Urothelium cell line (cell line): ENCODE results near the gene KDM2B.

ENCODE experiments used
- DNase-seq: peaks from one replicate; pipeline ENCODE4 v3.0.0; 2011; ENCODE audit warnings: low spot score, mixed read lengths
- FAIRE-seq: peaks from 2 replicates; lab custom pipeline; 2011; peaks lifted over from hg19 to GRCh38; lab: Jason Lieb, UNC

The KDM2B gene

DNA sequence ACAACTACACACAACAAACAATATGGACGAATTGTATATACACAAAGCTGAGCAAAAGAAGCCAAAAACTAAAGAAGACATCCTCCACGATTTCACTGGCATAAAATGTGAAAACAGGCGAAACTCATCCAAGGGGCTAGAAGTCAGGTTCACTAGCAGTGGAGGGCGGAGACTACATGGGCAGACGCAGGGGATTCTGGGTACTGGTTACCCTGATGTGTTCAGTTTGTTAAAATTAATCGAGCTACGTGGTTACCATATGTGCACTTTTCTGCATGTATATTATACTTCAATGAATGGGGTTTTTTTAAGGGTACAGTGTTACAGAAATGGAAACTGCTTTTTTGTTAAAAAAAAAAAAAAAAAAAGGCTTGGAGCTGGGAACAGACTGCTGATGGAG, 12.3 kb downstream of the KDM2B start:
- FAIRE-seq (no peak), DNase-seq (no peak)

DNA sequence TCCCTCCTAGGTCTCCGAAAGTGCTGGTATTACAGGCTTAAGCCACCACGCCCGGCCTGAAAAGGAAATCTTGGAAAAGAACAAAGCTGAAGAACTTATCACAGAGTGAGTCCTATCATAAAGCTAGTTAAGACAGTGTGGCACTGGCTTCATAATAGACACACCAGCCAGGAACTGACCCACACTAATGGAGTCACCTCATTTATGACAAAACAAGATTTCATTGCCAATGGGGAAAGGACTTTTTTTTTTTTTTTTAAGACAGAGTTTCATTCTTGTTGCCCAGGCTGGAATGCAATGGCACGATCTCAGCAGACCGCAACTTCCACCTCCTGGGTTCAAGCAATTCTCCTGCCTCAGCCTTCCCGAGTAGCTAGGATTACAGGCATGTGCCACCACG, 15.7 kb downstream of the KDM2B start:
- FAIRE-seq: no peak
- no peak for DNase-seq

DNA sequence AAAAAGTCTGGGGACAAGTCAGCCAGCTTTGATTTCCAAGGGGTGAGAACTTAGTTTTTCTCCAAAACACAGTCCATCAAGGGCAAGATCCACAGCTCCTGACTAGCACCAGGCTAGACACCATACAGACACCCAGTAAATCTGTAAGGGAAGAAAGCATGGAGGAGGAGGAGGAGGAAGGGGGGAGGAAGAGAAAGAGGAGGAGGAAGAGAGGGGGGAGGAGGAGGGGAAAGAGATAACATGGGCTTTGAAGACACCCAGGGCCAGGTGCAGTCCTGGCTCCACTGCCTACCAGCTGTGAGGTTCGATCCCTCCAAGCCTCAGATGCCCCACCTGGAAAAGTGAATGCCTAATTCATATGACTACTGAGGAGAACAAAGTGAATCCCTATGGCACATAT, 18.3 kb downstream of the KDM2B start:
- DNase-seq: no peak
- no peak for FAIRE-seq

DNA sequence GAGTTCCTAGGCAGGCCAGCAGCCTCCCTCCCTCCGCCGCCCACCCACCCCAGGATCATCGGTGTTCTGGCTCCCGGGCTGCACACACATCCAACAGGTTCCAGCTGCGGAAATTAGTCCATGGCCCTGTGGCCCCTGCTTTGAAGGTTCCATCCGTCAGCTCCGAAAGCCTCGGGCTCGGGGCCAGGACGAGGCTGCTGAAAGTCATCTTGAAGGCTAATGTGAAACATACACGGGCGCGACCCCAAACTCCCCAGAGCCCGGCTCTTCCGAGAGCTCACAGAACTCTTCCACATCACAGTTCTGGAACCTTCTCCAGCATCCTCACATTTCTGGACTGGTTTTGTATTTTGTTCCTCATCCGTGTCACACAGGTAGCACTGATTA, 19.8 kb downstream of the KDM2B start:
- DNase-seq (no peak), FAIRE-seq (no peak)

DNA sequence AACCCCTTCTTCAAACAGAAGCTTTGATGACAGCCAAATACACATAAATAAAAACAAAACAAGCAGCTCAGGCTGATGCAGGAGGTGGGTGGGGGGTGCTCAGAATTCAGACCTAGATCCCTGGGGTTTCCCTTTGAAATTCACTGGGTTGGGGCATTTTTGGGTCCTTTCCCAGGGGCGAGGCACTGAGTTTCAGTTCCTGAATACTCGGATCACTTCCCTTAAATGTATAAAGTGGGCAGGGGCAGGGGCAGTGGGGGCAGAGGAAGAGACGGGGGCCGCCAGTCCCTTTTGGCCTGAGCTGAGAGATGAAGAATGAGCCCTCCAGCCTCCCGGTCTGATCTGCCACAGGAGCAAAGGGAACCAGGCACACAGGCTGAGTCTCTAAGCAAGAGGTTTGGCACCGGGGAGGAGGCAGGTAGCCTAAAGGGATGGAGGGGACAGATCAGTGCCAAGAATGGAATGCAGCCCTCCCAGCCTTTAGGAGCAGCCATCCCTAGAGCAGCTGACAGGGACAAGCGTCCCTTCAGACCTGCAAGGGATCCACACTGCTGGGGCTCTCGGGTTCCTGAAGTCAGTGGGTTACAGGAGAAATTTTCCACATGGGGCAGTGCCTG, 20.3 kb downstream of the KDM2B start:
- FAIRE-seq (no peak), DNase-seq (no peak)

DNA sequence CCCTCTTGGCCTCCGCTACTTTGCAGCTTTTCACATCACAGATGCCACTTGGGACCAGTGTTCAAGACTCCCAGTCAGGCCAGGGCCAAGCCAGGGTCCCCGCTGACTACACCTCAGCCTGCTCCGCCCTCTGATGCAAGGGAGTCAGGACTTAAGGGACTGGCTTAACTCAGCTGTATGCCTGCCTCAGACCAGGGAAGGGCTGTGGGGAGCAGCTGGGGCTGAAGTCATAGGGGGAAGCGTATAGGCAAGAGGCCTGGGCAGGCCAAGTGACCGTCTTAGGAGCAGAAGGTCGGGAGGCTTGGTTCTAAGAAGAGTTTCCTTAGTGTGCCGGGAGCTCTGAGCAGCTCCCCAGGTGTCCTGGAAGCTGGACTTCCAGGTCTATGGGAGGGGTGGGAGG, 21.9 kb downstream of the KDM2B start:
- DNase-seq (no peak), FAIRE-seq (no peak)

DNA sequence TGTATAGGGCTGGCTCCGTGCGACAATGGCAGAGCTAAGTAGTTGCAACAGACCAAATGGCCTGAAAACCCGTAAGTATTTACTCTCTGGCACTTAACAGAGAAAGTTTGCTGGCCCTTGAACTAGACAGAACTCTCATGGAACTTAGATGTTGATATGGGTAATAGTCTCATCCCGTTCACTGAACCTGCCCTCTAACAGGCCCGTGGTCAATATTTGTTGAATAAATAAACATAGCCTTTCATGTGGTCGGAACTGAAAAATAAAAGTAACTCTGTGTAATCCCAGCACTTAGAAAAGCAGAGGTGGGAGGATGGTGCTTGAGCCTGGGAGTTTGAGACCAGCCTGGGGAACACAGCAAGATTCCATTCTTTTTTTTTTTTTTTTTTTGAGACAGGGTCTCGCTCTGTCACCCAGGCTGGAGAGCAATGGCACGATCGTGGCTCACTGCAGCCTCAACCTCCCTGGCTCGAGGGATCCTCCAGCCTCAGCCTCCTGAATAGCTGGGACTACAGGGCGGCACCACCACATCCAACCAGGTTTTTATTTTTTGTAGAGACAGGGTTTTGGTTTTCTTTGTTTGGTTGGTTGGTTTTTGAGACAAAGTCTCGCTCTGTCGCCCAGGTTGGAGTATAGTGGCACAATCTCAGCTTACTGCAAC, 29.7 kb downstream of the KDM2B start:
- DNase-seq: no peak
- FAIRE-seq: no peak

DNA sequence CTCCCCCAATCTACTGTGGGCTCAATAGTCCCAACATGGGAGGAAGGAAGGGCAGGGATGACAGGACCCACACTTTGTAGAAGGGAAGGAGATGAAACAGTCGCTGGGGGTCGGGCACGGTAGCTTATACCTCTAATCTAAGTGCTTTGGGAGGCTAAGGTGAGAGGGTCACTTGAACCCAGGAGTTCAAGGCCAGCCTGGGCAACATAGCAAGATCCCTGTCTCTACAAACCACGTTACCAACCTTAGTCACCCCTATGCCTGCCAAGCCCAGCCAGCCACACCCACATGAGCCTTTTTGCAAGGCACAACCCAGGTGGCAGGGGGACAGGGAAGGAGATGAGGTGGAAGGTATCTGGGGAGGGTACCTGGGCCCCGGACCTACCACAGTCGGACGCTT, 31.7 kb downstream of the KDM2B start:
- no peak for FAIRE-seq

DNA sequence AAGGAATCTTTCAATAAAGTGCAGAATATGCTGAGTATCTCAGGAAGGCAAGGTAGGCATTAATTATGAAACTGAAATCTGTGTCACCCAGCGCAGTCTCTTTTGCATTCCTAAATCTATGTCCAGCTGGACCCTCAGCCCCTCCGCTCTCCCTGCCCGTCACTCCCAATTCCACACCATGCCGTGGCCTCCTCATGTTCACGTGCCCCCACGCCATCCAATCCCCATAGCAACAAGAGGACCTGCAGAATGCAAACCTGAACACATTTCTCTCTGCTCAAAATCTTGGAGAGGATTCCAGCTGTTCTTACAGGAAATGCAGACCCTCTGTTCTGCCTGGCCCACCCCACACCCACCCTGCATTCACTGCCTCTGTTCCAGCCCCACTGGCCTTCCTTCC, 35.3 kb downstream of the KDM2B start:
- no peak for FAIRE-seq
- DNase-seq: no peak

More for the DNA sequence above, 31.7 kb downstream of the KDM2B start:
- no peak for DNase-seq

DNA sequence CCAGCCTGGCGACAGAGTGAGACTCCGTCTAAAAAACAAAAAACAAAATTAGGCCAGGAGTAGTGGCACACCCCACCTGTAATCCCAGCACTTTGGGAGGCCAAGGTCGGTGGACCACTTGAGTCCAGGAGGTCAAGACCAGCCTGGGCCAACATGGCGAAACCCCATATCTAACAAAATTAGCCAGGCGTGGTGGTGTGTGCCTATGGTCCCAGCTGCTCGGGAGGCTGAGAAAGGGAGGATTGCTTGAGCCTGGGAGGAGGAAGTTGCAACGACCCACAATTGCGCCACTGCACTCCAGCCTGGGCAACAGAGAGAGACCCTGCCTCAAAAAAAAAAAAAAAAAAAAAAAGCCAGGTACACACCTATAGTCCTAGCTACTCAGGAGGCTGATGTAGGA, 37.0 kb downstream of the KDM2B start:
- DNase-seq (no peak), FAIRE-seq (no peak)

DNA sequence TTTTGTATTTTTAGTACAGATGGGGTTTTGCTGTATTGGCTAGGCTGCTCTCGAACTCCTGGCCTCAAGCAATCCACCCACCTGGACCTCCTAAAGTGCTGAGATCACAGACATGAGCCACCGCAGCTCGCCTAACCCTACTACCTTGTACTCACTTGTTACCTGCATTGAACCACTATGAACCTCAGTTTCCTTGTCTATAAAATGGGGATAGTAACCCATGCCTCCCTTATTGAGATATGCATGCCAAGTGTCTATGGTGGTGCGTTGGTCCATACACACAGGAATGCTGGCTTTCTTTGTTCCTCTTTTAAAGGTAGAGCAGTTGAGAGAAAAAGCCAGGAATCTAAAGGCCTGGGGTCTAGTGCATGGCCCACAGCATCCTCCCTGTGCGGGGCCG, 40.9 kb downstream of the KDM2B start:
- no peak for FAIRE-seq
- DNase-seq: no peak

DNA sequence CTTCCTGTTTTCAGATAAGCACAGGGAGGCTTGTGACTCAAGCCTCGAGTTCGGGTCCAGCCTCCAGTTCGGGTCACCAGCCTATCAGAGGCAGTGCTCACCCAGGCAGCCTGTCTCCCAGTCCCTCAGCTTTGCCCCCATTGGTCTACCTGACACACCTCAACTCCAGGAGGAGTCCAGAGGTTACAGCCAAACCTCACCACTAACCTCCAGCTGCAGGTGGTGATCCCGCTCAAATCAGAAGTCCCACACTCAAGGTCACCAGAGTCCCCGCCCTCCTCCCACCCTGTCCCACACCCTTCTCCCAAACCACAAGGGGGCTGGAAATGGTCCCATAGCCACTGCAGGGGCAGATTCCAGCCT, 42.1 kb downstream of the KDM2B start:
- DNase-seq: peak; percentile 58
- FAIRE-seq: no peak

DNA sequence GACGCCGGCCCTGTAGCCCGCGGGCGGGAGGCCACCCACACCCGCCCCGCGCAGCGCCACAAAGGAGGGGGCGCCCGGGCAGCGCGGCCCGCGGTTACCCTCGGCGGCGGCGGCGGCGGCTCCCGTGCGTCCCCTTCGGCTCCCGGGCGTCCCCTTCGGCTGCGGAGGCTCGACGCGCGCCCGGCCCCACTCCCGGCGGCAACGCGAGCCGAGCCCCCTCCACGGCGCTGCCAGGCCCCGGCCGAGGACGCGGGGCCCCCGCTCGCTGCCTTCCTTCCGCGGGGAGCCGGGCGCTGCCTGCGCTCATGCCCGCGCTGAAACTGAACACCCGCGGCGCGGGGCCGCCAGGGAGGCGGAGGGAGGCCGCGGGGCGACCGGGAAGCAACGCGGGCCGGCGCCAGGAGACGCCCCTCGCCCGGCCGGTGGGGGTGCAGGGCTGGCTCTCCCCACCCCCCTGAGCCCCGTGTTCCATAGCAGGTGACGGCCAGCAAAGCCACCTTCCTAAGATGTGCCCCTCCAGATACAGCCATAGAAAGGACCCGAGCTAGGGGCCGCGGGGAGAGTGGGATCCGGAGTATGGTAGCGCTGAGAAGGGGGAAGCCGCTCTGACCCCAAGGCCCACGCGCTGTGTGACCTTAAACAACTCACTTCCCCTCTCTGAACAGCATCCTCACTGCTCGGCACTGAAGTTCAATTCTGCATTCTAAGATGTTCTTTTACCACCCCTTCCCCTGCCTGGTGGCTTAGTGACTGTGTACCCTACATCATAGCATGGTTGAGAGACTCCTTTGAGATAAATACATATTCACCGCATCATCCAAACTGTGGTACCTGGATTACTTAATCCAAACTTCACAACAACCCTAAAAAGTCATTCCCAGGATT, 42.8 kb downstream of the KDM2B start:
- peak; percentile 46 for DNase-seq
- no peak for FAIRE-seq

DNA sequence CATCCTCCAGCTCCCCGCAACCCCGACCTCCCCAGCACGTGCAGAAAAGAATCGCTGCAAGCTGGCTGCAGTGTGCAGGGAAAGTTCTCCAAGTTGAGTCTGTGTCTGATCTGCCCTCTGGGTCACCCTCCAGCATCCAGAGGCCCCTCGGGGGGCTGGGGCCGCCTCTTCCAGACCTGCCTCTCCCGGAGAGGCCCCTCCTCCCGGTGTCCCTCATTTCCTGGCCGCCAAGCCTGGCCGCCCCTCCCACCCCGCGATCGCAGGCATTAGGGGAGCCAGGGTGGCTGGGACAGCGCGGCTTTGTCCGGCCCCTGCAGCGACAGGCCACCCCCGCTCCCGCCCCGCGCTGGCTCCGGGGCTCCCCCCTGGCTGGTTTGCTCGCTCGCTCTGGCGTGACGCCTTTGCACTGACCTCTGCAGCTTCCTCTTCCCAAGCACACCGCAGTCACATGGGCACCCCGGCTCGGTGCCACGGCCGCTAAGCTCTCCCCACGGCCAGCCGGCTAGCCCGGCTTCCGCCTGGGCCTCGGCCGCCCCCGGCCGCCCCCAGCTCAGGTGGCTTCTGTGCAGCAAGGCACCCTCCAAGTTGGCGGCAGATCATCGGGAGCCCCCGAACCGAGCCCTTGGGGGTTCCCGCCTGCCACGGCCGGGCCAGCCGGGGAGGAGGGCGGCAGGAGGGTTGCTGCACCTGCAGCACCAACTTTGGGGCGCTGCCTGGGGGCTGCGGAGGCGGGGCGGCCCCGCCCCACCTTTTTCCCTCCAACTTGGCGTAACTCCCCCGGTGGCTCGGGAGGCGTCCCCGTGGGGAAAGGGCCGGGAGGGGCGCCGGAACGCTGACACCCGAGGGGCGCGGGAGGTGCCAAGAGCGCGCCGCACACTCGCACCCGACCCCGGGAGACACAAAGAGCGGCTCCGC, 43.7 kb downstream of the KDM2B start:
- peak; percentile 73 for DNase-seq
- FAIRE-seq: no peak

DNA sequence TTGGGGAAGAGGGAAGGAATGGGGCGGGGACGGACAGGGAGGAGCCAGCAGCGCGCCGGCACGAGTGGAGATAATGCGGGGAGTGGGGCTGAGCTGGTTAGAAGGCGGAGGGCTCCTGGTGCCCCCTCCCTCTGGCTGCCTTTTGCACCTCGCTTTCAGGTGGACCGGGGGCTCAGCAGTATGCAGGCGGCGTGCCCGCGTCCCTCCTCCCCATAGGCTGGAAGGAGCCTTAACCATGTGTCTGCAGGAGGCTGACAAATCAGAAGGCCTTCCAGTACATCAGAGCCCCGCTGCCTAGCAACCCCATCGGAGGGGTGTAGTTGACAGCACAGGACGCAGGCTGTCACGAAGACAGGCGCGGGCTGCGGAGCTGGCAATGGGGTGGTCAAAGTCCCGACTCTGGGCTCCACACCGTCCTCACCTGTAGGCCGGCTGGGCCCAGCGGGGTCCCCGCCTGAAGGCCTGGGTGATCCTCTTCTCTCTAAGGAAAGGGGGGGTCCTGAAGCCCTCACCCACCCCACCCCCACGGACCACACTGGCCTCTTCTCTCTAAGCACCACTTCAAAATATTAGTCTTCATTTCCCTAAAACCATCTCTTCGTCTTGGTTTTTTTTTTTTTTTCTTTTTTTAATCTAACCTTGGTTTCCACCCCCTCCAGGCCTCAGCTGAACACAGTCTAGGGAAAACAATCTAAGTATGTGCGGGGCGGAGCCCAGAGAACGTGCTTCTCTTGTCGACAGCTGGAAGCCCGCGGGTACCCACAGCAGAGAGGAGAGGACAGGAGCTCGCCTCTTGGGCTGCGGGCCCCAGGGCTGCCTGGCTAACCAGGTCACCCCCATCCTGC, 44.5 kb downstream of the KDM2B start:
- no peak for FAIRE-seq
- peak; percentile 52 for DNase-seq

DNA sequence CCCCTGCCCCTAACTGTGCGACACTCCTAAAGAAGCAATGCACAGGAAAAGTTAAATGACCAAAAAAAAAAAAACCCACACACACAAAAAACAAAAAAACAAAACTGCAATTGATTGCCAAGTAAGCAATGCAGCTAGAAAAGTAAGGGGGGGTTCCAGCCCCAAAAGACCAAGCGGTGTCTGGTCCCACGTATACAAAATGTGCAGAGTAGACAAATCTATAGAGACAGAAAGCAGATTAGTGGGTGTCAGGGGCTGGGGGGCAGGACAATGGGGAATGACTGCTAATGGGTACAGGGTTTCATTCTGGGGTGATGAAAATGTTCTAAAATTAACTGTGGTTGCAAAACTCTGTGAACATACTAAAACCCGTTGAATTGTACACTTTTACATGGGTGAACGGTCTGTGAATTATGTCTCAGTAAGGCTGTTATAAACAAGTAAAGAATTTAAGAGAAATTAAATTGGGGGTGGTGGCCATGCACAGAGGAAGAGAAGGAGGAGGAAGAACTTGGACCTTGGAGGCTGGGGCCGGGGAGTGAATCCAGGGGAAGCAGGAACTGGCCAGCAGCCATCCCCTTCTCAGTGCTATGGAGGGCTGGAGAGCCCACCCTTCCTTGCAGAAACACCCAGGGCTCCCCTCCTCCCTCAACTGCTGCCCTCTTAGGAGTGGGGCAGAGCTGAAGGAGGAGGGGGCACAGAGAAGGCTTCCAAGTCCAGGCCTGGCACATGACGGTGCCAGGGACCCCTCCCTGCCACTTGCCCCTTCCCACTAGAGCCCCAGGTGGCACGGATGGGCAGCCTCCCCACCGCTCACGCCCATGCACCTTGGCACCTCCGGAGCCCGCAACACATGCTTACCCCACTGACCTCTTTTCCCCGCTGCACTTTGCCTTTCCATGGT, 45.4 kb downstream of the KDM2B start:
- no peak for DNase-seq
- FAIRE-seq: no peak

DNA sequence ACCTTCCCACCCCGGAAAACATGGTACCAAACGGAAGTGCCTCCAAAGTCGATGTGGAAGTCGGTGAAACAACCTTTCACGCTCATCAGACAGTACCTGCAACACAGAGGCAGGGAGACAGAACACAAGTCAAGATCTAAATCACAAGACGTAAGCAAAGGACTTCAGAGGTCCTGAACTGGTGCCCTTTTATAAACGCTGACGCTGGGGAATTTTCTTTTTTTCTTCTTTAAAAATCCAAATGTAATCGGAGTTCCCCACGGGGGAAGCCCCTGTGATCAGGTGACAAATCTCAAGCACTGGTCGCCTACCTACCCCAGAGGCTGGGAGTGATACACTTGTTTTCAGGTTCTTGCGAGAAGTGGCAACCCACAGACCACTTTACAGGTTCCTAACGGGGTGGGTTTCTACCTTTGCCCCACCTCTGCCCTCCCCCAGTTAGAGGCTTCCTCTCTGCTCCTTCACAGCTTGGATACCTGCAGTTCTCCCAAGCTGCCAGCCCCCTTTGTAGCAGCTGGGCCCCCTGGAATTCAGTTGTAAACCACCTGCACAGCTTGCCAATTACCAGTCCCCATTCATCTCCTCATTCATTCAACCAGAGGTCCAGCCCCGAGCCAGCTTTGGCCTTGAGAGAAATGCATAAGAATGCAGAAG, 46.2 kb downstream of the KDM2B start:
- DNase-seq (no peak), FAIRE-seq (no peak)

DNA sequence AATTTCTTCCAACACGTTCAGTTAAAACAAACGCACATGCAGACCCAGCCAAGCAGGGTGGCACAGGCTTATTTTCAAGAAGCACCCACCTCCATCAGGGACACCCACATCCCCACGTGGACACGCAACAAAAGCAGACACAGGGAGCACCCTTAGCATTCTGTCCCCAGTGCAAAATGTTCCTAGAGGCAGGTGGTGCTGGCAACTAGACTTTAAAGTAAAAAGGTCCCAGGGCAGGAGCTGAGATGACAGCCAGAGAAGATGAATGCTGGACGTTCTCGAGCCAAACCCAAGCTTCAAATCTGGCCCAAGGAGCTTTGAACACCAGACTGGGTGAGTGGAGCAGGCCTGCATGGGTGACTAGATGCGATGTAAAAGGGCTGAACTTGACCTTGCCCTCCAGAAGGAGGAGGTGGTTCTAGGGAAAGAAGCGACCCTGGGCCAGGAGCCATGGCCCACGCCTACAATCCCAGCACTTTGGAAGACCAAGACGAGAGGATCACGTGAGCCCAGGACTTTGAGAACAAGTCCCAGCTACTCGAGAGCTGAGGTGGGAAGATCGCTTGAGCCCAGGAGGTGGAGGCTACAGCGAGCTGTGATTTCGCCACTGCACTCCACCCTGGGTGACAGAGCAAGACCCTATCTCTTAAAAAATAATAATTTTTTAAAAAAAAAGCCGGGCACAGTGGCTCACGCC, 47.3 kb downstream of the KDM2B start:
- no peak for FAIRE-seq

More for the DNA sequence above, 47.3 kb downstream of the KDM2B start:
- DNase-seq: no peak
